ENCODE results near the gene SLC16A5. TPM values are rescaled to one million over a fixed set of nuclear protein-coding genes. Genes with fewer than 3 reads are reported as not detected.
A peak's percentile ranks its signal among the peaks of the same experiment; 100 is the strongest.
"Not testable (repeated sequence)": the region's sequence is repeated elsewhere in the genome, so short reads cannot be mapped to it uniquely, and the experiment has no call there.

Gene SLC16A5
- total and polyA plus RNA-seq, 12 donors = 3.6 to 17.4 (median 11.9) TPM

DNA sequence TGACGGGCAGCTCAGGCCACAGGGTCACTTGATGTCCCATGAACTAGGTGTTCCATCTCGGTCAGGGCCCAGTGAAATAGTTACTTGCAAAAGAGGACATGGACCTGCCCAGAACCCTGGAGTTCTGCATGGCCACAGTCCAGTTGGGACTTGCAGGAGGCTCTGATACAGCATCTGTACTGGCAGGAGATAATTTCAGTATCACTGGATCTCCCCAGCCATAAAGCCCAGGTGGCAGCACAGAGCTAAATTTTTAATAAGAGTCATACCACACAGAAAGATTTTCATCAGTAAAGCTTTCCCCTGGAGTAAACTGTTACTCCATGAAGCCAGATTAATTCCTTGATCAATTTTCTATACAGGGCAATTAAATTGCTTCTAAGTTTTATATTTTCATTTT, 18.0 kb upstream of the SLC16A5 start:
- DNase-seq (no peak), ATAC-seq (no peak)
- H3K9me3 ChIP-seq = no peaks in the 10 kb centered on the region
- no peak overlapping the region for H3K27ac ChIP-seq
- WGBS, 2 donors = 95 to 96% methylated on average over 2 of the region's 2 CpGs
- peaks cover 0 to 10% (median 0%) of the 10 kb centered on the region in 9 donors for H3K36me3 ChIP-seq
- H3K4me1 ChIP-seq = peaks cover 0 to 19% (median 6%) of the 10 kb centered on the region in 9 donors
- intact Hi-C loops (cut with DNase I) = loop anchor here in 4 of 10 donors (5.0 to 10.0 kb wide), 4 partner anchors 38 to 135 kb away; partner anchors contain the start of genes ARMC7 (in 1 of the 4) and NUP85 (in 1 of the 4)
- no peaks in the 10 kb centered on the region for H3K27me3 ChIP-seq
- TF ChIP-seq, protein P1, sequence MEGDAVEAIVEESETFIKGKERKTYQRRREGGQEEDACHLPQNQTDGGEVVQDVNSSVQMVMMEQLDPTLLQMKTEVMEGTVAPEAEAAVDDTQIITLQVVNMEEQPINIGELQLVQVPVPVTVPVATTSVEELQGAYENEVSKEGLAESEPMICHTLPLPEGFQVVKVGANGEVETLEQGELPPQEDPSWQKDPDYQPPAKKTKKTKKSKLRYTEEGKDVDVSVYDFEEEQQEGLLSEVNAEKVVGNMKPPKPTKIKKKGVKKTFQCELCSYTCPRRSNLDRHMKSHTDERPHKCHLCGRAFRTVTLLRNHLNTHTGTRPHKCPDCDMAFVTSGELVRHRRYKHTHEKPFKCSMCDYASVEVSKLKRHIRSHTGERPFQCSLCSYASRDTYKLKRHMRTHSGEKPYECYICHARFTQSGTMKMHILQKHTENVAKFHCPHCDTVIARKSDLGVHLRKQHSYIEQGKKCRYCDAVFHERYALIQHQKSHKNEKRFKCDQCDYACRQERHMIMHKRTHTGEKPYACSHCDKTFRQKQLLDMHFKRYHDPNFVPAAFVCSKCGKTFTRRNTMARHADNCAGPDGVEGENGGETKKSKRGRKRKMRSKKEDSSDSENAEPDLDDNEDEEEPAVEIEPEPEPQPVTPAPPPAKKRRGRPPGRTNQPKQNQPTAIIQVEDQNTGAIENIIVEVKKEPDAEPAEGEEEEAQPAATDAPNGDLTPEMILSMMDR (IDR thresholded peaks at IDR 0.05) = peak in 7 of 9 donors; percentile 12 to 45 (median 30)
- H3K4me3 ChIP-seq = no peak overlapping the region

DNA sequence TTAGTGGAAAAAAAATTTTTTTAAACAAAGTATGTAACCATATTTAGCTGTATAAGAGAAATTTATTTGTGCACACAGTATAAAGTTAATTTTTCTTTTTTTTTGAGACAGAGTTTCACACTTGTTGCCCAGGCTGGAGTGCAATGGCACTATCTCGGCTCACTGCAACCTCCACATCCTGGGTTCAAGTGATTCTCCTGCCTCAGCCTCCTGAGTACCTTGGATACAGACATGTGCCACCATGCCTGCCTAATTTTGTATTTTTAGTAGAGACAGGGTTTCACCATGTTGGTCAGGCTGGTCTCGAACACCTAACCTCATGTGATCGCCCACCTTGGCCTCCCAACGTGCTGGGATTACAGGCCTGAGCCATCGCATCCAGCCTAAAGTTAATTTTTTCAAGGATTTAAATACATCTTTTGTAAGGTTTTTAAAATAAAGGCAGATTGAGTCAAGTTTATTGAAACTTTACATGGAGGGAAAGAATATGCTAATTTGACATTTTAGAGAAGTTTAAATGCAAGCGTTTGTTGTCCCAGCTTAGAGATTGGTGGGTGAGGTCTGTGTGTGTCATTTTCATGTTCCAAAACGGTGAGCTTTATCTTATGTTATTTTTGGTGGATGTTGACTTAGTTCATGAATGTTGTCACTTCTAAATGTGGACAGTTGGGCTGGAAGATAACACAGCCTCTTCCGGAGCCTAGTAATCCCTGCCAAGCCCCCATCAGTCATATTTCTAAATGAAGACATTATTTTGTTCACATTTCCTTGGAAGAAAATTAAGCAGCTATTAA, 16.1 kb upstream of the SLC16A5 start:
- not testable (repeated sequence) for H3K36me3 ChIP-seq, DNase-seq, H3K9me3 ChIP-seq, H3K27me3 ChIP-seq, H3K4me3 ChIP-seq
- Histone ChIP-seq H3K27ac (peak overlapping the region in 6 of 10 donors; percentile 16 to 77 (median 62)), H3K4me1 (peaks cover 0 to 26% (median 6%) of the 10 kb centered on the region in 9 donors)
- 63 to 66% methylated on average over 8 of the region's 8 CpGs for WGBS, 2 donors
- peak; percentile 53 to 89 (median 66) for ATAC-seq
- intact Hi-C loops (cut with DNase I) = loop anchor here in 2 of 10 donors (2.0 to 5.0 kb wide), 2 partner anchors 19 to 36 kb away; partner anchors contain the start of gene ARMC7 (in 1 of the 2)

DNA sequence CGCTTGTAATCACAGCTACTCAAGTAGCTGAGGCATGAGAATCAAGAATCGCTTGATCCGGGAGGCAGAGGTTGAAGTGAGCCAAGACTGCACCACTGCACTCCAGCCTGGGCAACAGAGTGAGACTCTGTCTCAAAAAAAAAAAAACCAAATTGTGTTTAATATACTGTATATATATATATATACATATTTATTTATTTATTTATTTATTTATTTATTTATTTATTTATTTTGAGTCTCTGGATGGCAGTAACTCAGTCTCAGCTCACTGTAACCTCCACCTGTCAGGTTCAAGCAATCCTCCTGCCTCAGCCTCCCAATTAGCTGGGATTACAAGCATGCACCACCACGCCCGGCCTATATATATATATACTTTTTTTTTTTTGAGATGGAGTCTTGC, 14.8 kb upstream of the SLC16A5 start:
- not testable (repeated sequence) for H3K27me3 ChIP-seq, H3K9me3 ChIP-seq, DNase-seq, H3K36me3 ChIP-seq, H3K4me3 ChIP-seq, ATAC-seq
- 93 to 98% methylated on average over 5 of the region's 5 CpGs for WGBS, 2 donors
- intact Hi-C loops (cut with DNase I) = loop anchor here in 2 of 10 donors (2.0 to 5.0 kb wide), 2 partner anchors 20 to 34 kb away; partner anchors contain the start of gene ARMC7 (in 1 of the 2)
- Histone ChIP-seq H3K27ac (peak overlapping the region in 3 of 10 donors; percentile 60 to 77 (median 74)), H3K4me1 (peaks cover 4 to 37% (median 17%) of the 10 kb centered on the region in 9 donors)

DNA sequence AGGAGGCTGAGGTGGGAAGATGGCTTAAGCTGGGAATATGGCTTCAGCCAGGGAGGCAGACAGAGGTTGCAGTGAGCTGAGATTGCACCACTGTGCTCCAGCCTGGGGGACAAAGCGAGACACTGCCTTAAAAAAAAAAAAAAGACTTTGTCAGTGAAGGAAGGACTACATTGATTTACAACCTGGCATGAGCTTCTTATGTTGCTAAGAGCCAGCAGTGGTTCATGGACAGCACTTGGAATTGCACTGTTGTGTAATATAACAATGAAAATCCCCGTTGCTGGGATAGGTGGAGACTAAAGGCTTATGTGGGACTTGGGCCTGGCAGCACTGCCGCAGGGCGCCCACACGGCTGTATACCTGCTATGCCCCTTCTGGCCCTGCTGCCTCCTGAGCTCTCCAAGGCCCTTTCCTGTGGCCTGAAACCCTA, 14.1 kb upstream of the SLC16A5 start:
- no peaks in the 10 kb centered on the region for H3K9me3 ChIP-seq
- H3K27ac ChIP-seq = peak overlapping the region in 4 of 10 donors; percentile 1 to 25 (median 12)
- no peaks in the 10 kb centered on the region for H3K36me3 ChIP-seq
- no peak overlapping the region for H3K4me3 ChIP-seq
- DNase-seq = no peak
- intact Hi-C loops (cut with DNase I) = loop anchor here in 2 of 10 donors (2.0 to 5.0 kb wide), 2 partner anchors 21 to 34 kb away; partner anchors contain the start of gene ARMC7 (in 1 of the 2)
- ATAC-seq = no peak
- WGBS, 2 donors = 80 to 82% methylated on average over 5 of the region's 5 CpGs
- H3K27me3 ChIP-seq = no peaks in the 10 kb centered on the region
- TF ChIP-seq, protein P1 (IDR thresholded peaks at IDR 0.05) = no peak
- H3K4me1 ChIP-seq = peaks cover 7 to 44% (median 24%) of the 10 kb centered on the region in 9 donors

DNA sequence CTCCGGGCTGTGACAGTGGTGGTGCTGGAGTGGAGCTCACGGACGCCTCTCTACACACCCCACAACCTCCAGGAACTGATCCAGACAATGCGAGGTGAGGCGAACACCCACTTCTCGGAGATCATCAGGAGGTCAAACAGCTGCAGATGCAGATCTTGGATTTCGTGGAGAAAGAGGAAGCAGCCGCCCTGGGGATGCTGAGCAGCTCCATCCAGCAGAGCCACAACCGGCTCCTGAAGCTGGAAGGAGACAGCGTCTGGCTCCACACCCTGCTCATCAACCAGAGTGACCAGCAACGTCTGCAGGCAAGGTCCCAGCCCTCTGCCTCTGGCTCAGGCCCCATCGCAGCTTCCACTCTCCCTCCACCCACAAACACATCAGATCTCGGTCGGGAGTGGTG, 13.2 kb upstream of the SLC16A5 start:
- no peak overlapping the region for H3K27ac ChIP-seq
- H3K4me1 ChIP-seq = peaks cover 7 to 53% (median 33%) of the 10 kb centered on the region in 9 donors
- intact Hi-C loops (cut with DNase I) = loop anchor here in 1 of 10 donors (5.0 kb wide), 1 partner anchor 33 kb away; the partner anchor contains the start of gene ARMC7
- H3K36me3 ChIP-seq = no peaks in the 10 kb centered on the region
- 72 to 81% methylated on average over 14 of the region's 14 CpGs for WGBS, 2 donors
- DNase-seq = no peak
- H3K9me3 ChIP-seq = no peaks in the 10 kb centered on the region
- ATAC-seq = no peak
- H3K27me3 ChIP-seq = no peaks in the 10 kb centered on the region
- TF ChIP-seq, protein P1 (IDR thresholded peaks at IDR 0.05) = no peak
- H3K4me3 ChIP-seq = no peak overlapping the region
